ENCODE measurements around the gene PCIF1.
"Not testable (repeated sequence)": the region's sequence is repeated elsewhere in the genome, so short reads cannot be mapped to it uniquely, and the experiment has no call there.

Gene PCIF1

GRCh38 chr20:45926731-45927070 is 7.8 kb upstream of the PCIF1 start:
- no peak overlapping the region for H3K4me3 ChIP-seq (replicated peaks; ENCODE audit: low read depth, low read length)
- no peak for TF ChIP-seq CTCF (IDR thresholded peaks at IDR 0.05; ENCODE audit: low read depth, low read length, missing control alignments)
- no peak for DNase-seq (ENCODE audit: extremely low read depth, low read depth)

- TF ChIP-seq CTCF (IDR thresholded peaks at IDR 0.05; ENCODE audit: low read depth, low read length, missing control alignments), result no peak
- no peak for DNase-seq (ENCODE audit: extremely low read depth, low read depth)
- H3K4me3 ChIP-seq (replicated peaks; ENCODE audit: low read depth, low read length), result no peak overlapping the region
Measured at GRCh38 chr20:45927071-45927878, 7.2 kb upstream of the PCIF1 start.

GRCh38 chr20:45931680-45932079 is 2.8 kb upstream of the PCIF1 start:
- not testable (repeated sequence) for DNase-seq (ENCODE audit: extremely low read depth, low read depth); H3K4me3 ChIP-seq (replicated peaks; ENCODE audit: low read depth, low read length)

GRCh38 chr20:45933266-45934045 is 1.0 kb upstream of the PCIF1 start:
- no peak for DNase-seq (ENCODE audit: extremely low read depth, low read depth)
- peak; percentile 23 for TF ChIP-seq CTCF (IDR thresholded peaks at IDR 0.05; ENCODE audit: low read depth, low read length, missing control alignments)

GRCh38 chr20:45934046-45934585 is 367 bp upstream of the PCIF1 start:
- peak overlapping the region; percentile 75 for H3K4me3 ChIP-seq (replicated peaks; ENCODE audit: low read depth, low read length)
- no peak for DNase-seq (ENCODE audit: extremely low read depth, low read depth)
- no peak for TF ChIP-seq CTCF (IDR thresholded peaks at IDR 0.05; ENCODE audit: low read depth, low read length, missing control alignments)

More at GRCh38 chr20:45933266-45934045, 1.0 kb upstream of the PCIF1 start:
- peak overlapping the region; percentile 75 for H3K4me3 ChIP-seq (replicated peaks; ENCODE audit: low read depth, low read length)

GRCh38 chr20:45935416-45936046 is 1.0 kb downstream of the PCIF1 start:
- DNase-seq (ENCODE audit: extremely low read depth, low read depth), result no peak
- peak overlapping the region; percentile 75 for H3K4me3 ChIP-seq (replicated peaks; ENCODE audit: low read depth, low read length)
- TF ChIP-seq CTCF (IDR thresholded peaks at IDR 0.05; ENCODE audit: low read depth, low read length, missing control alignments), result no peak

- TF ChIP-seq CTCF (IDR thresholded peaks at IDR 0.05; ENCODE audit: low read depth, low read length, missing control alignments), result no peak
- no peak for DNase-seq (ENCODE audit: extremely low read depth, low read depth)
- no peak overlapping the region for H3K4me3 ChIP-seq (replicated peaks; ENCODE audit: low read depth, low read length)
Measured at GRCh38 chr20:45937765-45938164, 3.3 kb downstream of the PCIF1 start.
